Mammary epithelial cell (primary cell): Measurements from ENCODE around the gene YBX3.

Experiments used
- CTCF ChIP-seq, 2 donors: IDR thresholded peaks in 1 of 2; conservative IDR thresholded peaks in 1 of 2; 2 replicates each; pipeline ENCODE4 v1.5.1; 2011 to 2012; ENCODE audit warnings: inconsistent platforms in 2 of 2, low read length in 2 of 2, mild to moderate bottlenecking in 2 of 2, control low read depth in 1 of 2, low read depth in 1 of 2; ENCODE audit not compliant: insufficient read depth in 1 of 2; ENCODE audit errors: extremely low read depth in 1 of 2
- EZH2 ChIP-seq: IDR thresholded peaks from 2 replicates; pipeline ENCODE4 v1.6.1; 2012; ENCODE audit warnings: low read length, inconsistent platforms, borderline replicate concordance

GRCh38 chr12:10739157-10740118 is 16.3 kb upstream of the YBX3 start:
- TF ChIP-seq CTCF (conservative IDR thresholded peaks at IDR 0.05 in 1 of 2, IDR thresholded peaks at IDR 0.05 in 1 of 2; ENCODE audit: extremely low read depth in 1 of 2, insufficient read depth in 1 of 2, low read depth in 1 of 2, low read length in 2 of 2) (no peak), EZH2 (no peak)
